Testis (tissue), 3 donors: ENCODE data around the gene WDFY4. TPM values are rescaled to one million over a fixed set of nuclear protein-coding genes. Genes with fewer than 3 reads are reported as not detected.

ENCODE experiments used
- DNase-seq: peaks from one replicate; pipeline ENCODE4 v3.0.0-alpha.2; 2019
- H3K27ac ChIP-seq, 2 donors: fragments of 200-600 bp; sonication (generic); one replicate each; pipeline ENCODE4 v1.5.1; 2019
- H3K27me3 ChIP-seq: fragments of 200-600 bp; sonication (generic); one replicate; pipeline ENCODE4 v1.5.1; 2019
- H3K36me3 ChIP-seq: fragments of 200-600 bp; sonication (generic); one replicate; pipeline ENCODE4 v1.5.1; 2017; ENCODE audit warnings: low read depth; ENCODE audit errors: missing control alignments
- H3K4me1 ChIP-seq: fragments of 200-600 bp; sonication (generic); one replicate; pipeline ENCODE4 v1.5.1; 2019
- H3K4me3 ChIP-seq, 2 donors: fragments of 200-600 bp; sonication (generic); one replicate each; pipeline ENCODE4 v1.5.1; 2017 to 2019
- H3K9me3 ChIP-seq: fragments of 200-600 bp; sonication (generic); one replicate; pipeline ENCODE4 v1.5.1; 2017
- CTCF ChIP-seq, 3 experiments: fragments of 450-650 bp in 2 of 3; fragments of 200-600 bp in 1 of 3; sonication (generic) in 1 of 3; IDR thresholded peaks; one replicate each; pipeline ENCODE4 v1.5.1; 2016 to 2019; ENCODE audit warnings: antibody characterized with exemption in 3 of 3, mild to moderate bottlenecking in 2 of 3, moderate library complexity in 1 of 3
- POLR2A ChIP-seq: fragments of 450-650 bp; IDR thresholded peaks from one replicate; pipeline ENCODE4 v1.6.1; 2017; ENCODE audit warnings: antibody characterized with exemption, mild to moderate bottlenecking, moderate library complexity
- WGBS, 2 donors: methylation state at CpG; one replicate each; pipeline ENCODE4 v1.1.5; 2018; 5-methylcytosine and 5-hydroxymethylcytosine counted together
- intact Hi-C: fragments of 100-400 bp; cut with DNase I; formaldehyde crosslinking; loops from one replicate; pipeline ENCODE4 v1.15.1; 2023; ENCODE audit warnings: low total_unique reads
- polyA plus RNA-seq: library from polyadenylated mRNA; stranded (reverse); fragments of 350-450 nt; fragmentation: Illumina TruSeq; extraction: RNeasy Lipid Tissue Mini Kit (QIAGEN cat#74804); gene quantifications from one replicate; pipeline ENCODE4 v1.2.3, GENCODE V29; 2014; ENCODE audit warnings: low read depth, low replicate concordance; ENCODE audit not compliant: insufficient read depth
- total RNA-seq, 2 donors: library from RNA; depleted of rRNA; stranded (reverse); fragments of >200 nt; gene quantifications; one replicate each; pipeline ENCODE4 v1.2.3, GENCODE V29; 2016

The WDFY4 gene
- total and polyA plus RNA-seq, 3 donors from 2014 or later, result 10.2 to 21.5 (median 18.4) TPM

- no peak for TF ChIP-seq CTCF (IDR thresholded peaks at IDR 0.05)
- no peak for TF ChIP-seq POLR2A
- 95 to 97% methylated on average over 6 of the region's 6 CpGs for WGBS, 2 donors
- intact Hi-C loops, result no loop called here
- no peak overlapping the region for H3K4me3 ChIP-seq
- no peak overlapping the region for H3K27ac ChIP-seq
- H3K27me3 ChIP-seq, result no peaks in the 10 kb centered on the region
- H3K4me1 ChIP-seq, result peaks cover 10% of the 10 kb centered on the region
- no peak for DNase-seq
- H3K36me3 ChIP-seq, result no peaks in the 10 kb centered on the region
- H3K9me3 ChIP-seq, result no peaks in the 10 kb centered on the region
Measured at GRCh38 chr10:49021685-49022084, 337.0 kb downstream of the WDFY4 start.

GRCh38 chr10:49023071-49023470, 338.4 kb downstream of the WDFY4 start:
- intact Hi-C loops, result no loop called here
- no peak overlapping the region for H3K27ac ChIP-seq
- 70 to 76% methylated on average over 2 of the region's 2 CpGs for WGBS, 2 donors

GRCh38 chr10:49023752-49024151, 339.1 kb downstream of the WDFY4 start:
- H3K36me3 ChIP-seq, result no peaks in the 10 kb centered on the region
- no peaks in the 10 kb centered on the region for H3K27me3 ChIP-seq
- TF ChIP-seq CTCF (IDR thresholded peaks at IDR 0.05), result no peak
- no peak for TF ChIP-seq POLR2A
- 42 to 52% methylated on average over 5 of the region's 5 CpGs for WGBS, 2 donors
- no peaks in the 10 kb centered on the region for H3K9me3 ChIP-seq
- no peak overlapping the region for H3K4me3 ChIP-seq
- intact Hi-C loops, result no loop called here
- no peak for DNase-seq
- peak overlapping the region in 1 of 2 donors; percentile 78 for H3K27ac ChIP-seq
- peaks cover 10% of the 10 kb centered on the region for H3K4me1 ChIP-seq

More at GRCh38 chr10:49023071-49023470, 338.4 kb downstream of the WDFY4 start:
- Histone ChIP-seq H3K4me3 (no peak overlapping the region), H3K9me3 (no peaks in the 10 kb centered on the region), H3K36me3 (no peaks in the 10 kb centered on the region), H3K27me3 (no peaks in the 10 kb centered on the region), H3K4me1 (peaks cover 10% of the 10 kb centered on the region)
- no peak for DNase-seq
- TF ChIP-seq CTCF (IDR thresholded peaks at IDR 0.05) (no peak), POLR2A (no peak)

- Histone ChIP-seq H3K4me3 (no peak overlapping the region), H3K27me3 (no peaks in the 10 kb centered on the region), H3K9me3 (no peaks in the 10 kb centered on the region), H3K27ac (peak overlapping the region in 1 of 2 donors; percentile 78), H3K36me3 (no peaks in the 10 kb centered on the region), H3K4me1 (peaks cover 10% of the 10 kb centered on the region)
- TF ChIP-seq POLR2A (no peak), CTCF (IDR thresholded peaks at IDR 0.05) (no peak)
- no peak for DNase-seq
- intact Hi-C loops, result no loop called here
- WGBS, 2 donors, result 57 to 61% methylated on average over 3 of the region's 3 CpGs
Measured at GRCh38 chr10:49024484-49024883, 339.8 kb downstream of the WDFY4 start.

- Histone ChIP-seq H3K27me3 (no peaks in the 10 kb centered on the region), H3K36me3 (no peaks in the 10 kb centered on the region), H3K9me3 (no peaks in the 10 kb centered on the region), H3K4me3 (no peak overlapping the region), H3K4me1 (peaks cover 10% of the 10 kb centered on the region), H3K27ac (no peak overlapping the region)
- WGBS, 2 donors, result 52 to 77% methylated on average over 6 to 7 of the region's 7 CpGs
- no peak for DNase-seq
- TF ChIP-seq POLR2A (no peak), CTCF (IDR thresholded peaks at IDR 0.05) (no peak)
- intact Hi-C loops, result no loop called here
Measured at GRCh38 chr10:49025347-49025983, 340.8 kb downstream of the WDFY4 start.
